HEK293 (cell line): ENCODE data around the gene DIS3L.

Experiments
- GLIS1 ChIP-seq: fragments of 450-650 bp; formaldehyde crosslinking; IDR thresholded peaks from 2 replicates; pipeline ENCODE4 v1.5.1; 2016; ENCODE audit warnings: missing biosample characterization, missing genetic modification characterization
- HIC1 ChIP-seq: fragments of 450-650 bp; formaldehyde crosslinking; IDR thresholded peaks from 2 replicates; pipeline ENCODE4 v1.5.1; 2016; ENCODE audit warnings: missing biosample characterization, missing genetic modification characterization
- IKZF3 ChIP-seq: fragments of 450-650 bp; IDR thresholded peaks from 2 replicates; pipeline ENCODE4 v1.5.0; 2018; ENCODE audit warnings: missing biosample characterization, mild to moderate bottlenecking, missing genetic modification characterization, moderate library complexity
- REPIN1 ChIP-seq: fragments of 450-650 bp; formaldehyde crosslinking; IDR thresholded peaks from 2 replicates; pipeline ENCODE4 v1.5.1; 2017; ENCODE audit warnings: missing biosample characterization, missing genetic modification characterization, low read depth
- SALL2 ChIP-seq: fragments of 450-650 bp; formaldehyde crosslinking; IDR thresholded peaks from 2 replicates; pipeline ENCODE4 v1.5.0; 2017; ENCODE audit warnings: missing biosample characterization, mild to moderate bottlenecking, missing genetic modification characterization, borderline replicate concordance
- SP7 ChIP-seq: fragments of 450-650 bp; formaldehyde crosslinking; IDR thresholded peaks from 2 replicates; pipeline ENCODE4 v1.5.1; 2016; ENCODE audit warnings: missing biosample characterization, missing genetic modification characterization
- YY2 ChIP-seq: fragments of 450-650 bp; formaldehyde crosslinking; IDR thresholded peaks from 2 replicates; pipeline ENCODE4 v1.5.1; 2016; ENCODE audit warnings: missing biosample characterization, missing genetic modification characterization
- ZIC2 ChIP-seq: fragments of 450-650 bp; formaldehyde crosslinking; IDR thresholded peaks from 2 replicates; pipeline ENCODE4 v1.5.1; 2016; ENCODE audit warnings: missing biosample characterization, missing genetic modification characterization
- ZNF10 ChIP-seq: fragments of 450-650 bp; formaldehyde crosslinking; IDR thresholded peaks from 2 replicates; pipeline ENCODE4 v1.5.1; 2017; ENCODE audit warnings: missing biosample characterization, missing genetic modification characterization
- ZNF155 ChIP-seq: fragments of 450-650 bp; formaldehyde crosslinking; IDR thresholded peaks from 2 replicates; pipeline ENCODE4 v1.5.1; 2016; ENCODE audit warnings: missing biosample characterization, missing genetic modification characterization
- ZNF18 ChIP-seq: fragments of 450-650 bp; formaldehyde crosslinking; IDR thresholded peaks from 2 replicates; pipeline ENCODE4 v1.5.1; 2016; ENCODE audit warnings: missing biosample characterization, missing genetic modification characterization
- ZNF2 ChIP-seq: fragments of 450-650 bp; formaldehyde crosslinking; IDR thresholded peaks from 2 replicates; pipeline ENCODE4 v1.5.1; 2016; ENCODE audit warnings: missing biosample characterization, missing genetic modification characterization
- ZNF274 ChIP-seq, 2 experiments: fragments of 200-500 bp in 1 of 2; fragments of 450-650 bp in 1 of 2; sonication (Bioruptor generic) in 1 of 2; formaldehyde crosslinking in 1 of 2; IDR thresholded peaks; 2 replicates each; pipeline versions ENCODE4 v1.5.1 to v1.6.1; 2014 to 2016; ENCODE audit warnings: borderline replicate concordance in 1 of 2, inconsistent platforms in 1 of 2, low read length in 1 of 2, missing biosample characterization in 1 of 2, missing genetic modification characterization in 1 of 2
- ZNF280C ChIP-seq: fragments of 450-650 bp; formaldehyde crosslinking; IDR thresholded peaks from 2 replicates; pipeline ENCODE4 v1.5.1; 2016; ENCODE audit warnings: missing biosample characterization, missing genetic modification characterization
- ZNF366 ChIP-seq: fragments of 450-650 bp; formaldehyde crosslinking; conservative IDR thresholded peaks from 2 replicates; pipeline ENCODE4 v1.5.1; 2016; ENCODE audit warnings: missing biosample characterization, missing genetic modification characterization
- ZNF416 ChIP-seq: fragments of 450-650 bp; formaldehyde crosslinking; IDR thresholded peaks from 2 replicates; pipeline ENCODE4 v1.5.1; 2016; ENCODE audit warnings: missing biosample characterization, missing genetic modification characterization
- ZNF513 ChIP-seq: fragments of 450-650 bp; IDR thresholded peaks from 2 replicates; pipeline ENCODE4 v1.5.1; 2018; ENCODE audit warnings: missing biosample characterization, missing genetic modification characterization
- ZNF571 ChIP-seq: fragments of 450-650 bp; formaldehyde crosslinking; IDR thresholded peaks from 2 replicates; pipeline ENCODE4 v1.5.0; 2017; ENCODE audit warnings: missing biosample characterization, missing genetic modification characterization
- ZNF596 ChIP-seq: fragments of 450-650 bp; IDR thresholded peaks from 2 replicates; pipeline ENCODE4 v1.5.0; 2018; ENCODE audit warnings: missing biosample characterization, mild to moderate bottlenecking, missing genetic modification characterization, moderate library complexity
- ZNF626 ChIP-seq: fragments of 450-650 bp; sonication (Bioruptor Pico); formaldehyde crosslinking; IDR thresholded peaks from 2 replicates; pipeline ENCODE4 v1.5.1; 2018; ENCODE audit warnings: missing biosample characterization, missing genetic modification characterization, inconsistent platforms
- ZNF670 ChIP-seq: fragments of 450-650 bp; formaldehyde crosslinking; IDR thresholded peaks from 2 replicates; pipeline ENCODE4 v1.5.1; 2016; ENCODE audit warnings: missing biosample characterization, missing genetic modification characterization, low read depth
- ZNF707 ChIP-seq: fragments of 450-650 bp; formaldehyde crosslinking; IDR thresholded peaks from 2 replicates; pipeline ENCODE4 v1.5.1; 2016; ENCODE audit warnings: missing biosample characterization, missing genetic modification characterization
- ZNF776 ChIP-seq: fragments of 450-650 bp; formaldehyde crosslinking; IDR thresholded peaks from 2 replicates; pipeline ENCODE4 v1.5.0; 2017; ENCODE audit warnings: missing biosample characterization, missing genetic modification characterization, borderline replicate concordance
- ZNF837 ChIP-seq: fragments of 450-650 bp; formaldehyde crosslinking; IDR thresholded peaks from 2 replicates; pipeline ENCODE4 v1.5.1; 2016; ENCODE audit warnings: missing biosample characterization, missing genetic modification characterization
- ZXDB ChIP-seq: fragments of 450-650 bp; formaldehyde crosslinking; IDR thresholded peaks from 2 replicates; pipeline ENCODE4 v1.5.1; 2016; ENCODE audit warnings: missing biosample characterization, missing genetic modification characterization
- TF ChIP-seq, protein P1 (sequence below): fragments of 450-650 bp; formaldehyde crosslinking; IDR thresholded peaks from 2 replicates; pipeline ENCODE4 v1.5.1; 2016; ENCODE audit warnings: missing biosample characterization, missing genetic modification characterization
- TF ChIP-seq, protein P2 (sequence below): fragments of 450-650 bp; formaldehyde crosslinking; IDR thresholded peaks from 2 replicates; pipeline ENCODE4 v1.5.0; 2017; ENCODE audit warnings: missing biosample characterization, missing genetic modification characterization, borderline replicate concordance

DIS3L gene

DNA sequence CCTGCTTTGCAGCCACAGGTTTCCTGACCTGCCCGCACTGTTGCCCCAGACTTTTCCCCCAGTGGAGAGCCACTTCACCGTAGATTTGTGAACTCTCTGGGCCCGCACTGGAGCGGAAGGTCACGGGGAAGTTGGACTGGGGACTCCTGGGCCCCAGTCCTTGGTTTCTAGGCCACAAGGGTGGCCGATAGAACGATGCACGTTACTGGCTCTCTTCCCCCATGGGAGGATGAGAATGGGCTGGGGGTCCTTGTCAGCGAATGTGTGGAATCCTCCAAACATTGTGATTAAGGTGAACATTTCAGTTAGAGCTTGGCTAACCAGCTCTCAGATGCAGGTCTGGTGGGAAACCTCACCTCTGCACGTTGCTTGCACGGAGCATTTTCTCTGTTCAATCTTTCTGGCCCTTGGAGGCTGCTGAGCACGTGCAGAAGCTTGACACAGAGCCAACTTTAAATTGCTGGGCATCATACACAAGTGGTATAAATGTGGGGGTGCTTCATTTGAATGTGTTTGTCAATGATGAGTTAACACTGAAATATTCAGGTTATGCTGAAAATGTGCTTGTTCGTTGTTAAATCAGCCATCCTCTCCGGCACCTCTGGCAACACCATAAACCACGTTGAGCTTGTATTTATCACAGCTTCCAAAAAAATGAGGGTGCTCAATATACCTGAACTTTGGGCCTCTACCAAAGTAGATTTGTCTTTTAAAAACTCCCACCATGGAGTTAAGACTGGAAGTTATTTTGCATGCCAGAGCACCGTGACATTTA lies 976 bp downstream of the DIS3L start (continued):
- TF ChIP-seq ZNF707 (tag by site-specific recombination) (no peak), ZNF571 (tag by site-specific recombination) (no peak), IKZF3 (tag by site-specific recombination) (no peak), ZNF776 (tag by site-specific recombination) (no peak), REPIN1 (tag by site-specific recombination) (no peak), ZNF2 (tag by site-specific recombination) (peak; percentile 74), ZNF18 (tag by site-specific recombination) (no peak), ZNF670 (tag by site-specific recombination) (no peak), ZXDB (tag by site-specific recombination) (peak; percentile 75), SP7 (tag by site-specific recombination) (peak; percentile 76), GLIS1 (peak; percentile 14), ZNF596 (tag by site-specific recombination) (no peak), ZNF513 (tag by site-specific recombination) (no peak), ZNF10 (no peak), HIC1 (tag by site-specific recombination) (no peak), ZNF274 (IDR thresholded peaks at IDR 0.05; ENCODE audit: low read length) (no peak), ZNF274 (tag by site-specific recombination; IDR thresholded peaks at IDR 0.05; ENCODE audit: borderline replicate concordance) (no peak), YY2 (tag by site-specific recombination) (no peak), ZNF837 (tag by site-specific recombination) (no peak), ZIC2 (tag by site-specific recombination) (no peak), ZNF155 (tag by site-specific recombination) (no peak), ZNF280C (tag by site-specific recombination) (no peak), ZNF626 (no peak), ZNF416 (tag by site-specific recombination) (no peak), ZNF366 (no peak), SALL2 (tag by site-specific recombination) (no peak)
- TF ChIP-seq, protein P1, sequence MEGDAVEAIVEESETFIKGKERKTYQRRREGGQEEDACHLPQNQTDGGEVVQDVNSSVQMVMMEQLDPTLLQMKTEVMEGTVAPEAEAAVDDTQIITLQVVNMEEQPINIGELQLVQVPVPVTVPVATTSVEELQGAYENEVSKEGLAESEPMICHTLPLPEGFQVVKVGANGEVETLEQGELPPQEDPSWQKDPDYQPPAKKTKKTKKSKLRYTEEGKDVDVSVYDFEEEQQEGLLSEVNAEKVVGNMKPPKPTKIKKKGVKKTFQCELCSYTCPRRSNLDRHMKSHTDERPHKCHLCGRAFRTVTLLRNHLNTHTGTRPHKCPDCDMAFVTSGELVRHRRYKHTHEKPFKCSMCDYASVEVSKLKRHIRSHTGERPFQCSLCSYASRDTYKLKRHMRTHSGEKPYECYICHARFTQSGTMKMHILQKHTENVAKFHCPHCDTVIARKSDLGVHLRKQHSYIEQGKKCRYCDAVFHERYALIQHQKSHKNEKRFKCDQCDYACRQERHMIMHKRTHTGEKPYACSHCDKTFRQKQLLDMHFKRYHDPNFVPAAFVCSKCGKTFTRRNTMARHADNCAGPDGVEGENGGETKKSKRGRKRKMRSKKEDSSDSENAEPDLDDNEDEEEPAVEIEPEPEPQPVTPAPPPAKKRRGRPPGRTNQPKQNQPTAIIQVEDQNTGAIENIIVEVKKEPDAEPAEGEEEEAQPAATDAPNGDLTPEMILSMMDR: 0 out of 2 replicates have a peak, but pooled peaks have one; percentile 12
- TF ChIP-seq, protein P2, sequence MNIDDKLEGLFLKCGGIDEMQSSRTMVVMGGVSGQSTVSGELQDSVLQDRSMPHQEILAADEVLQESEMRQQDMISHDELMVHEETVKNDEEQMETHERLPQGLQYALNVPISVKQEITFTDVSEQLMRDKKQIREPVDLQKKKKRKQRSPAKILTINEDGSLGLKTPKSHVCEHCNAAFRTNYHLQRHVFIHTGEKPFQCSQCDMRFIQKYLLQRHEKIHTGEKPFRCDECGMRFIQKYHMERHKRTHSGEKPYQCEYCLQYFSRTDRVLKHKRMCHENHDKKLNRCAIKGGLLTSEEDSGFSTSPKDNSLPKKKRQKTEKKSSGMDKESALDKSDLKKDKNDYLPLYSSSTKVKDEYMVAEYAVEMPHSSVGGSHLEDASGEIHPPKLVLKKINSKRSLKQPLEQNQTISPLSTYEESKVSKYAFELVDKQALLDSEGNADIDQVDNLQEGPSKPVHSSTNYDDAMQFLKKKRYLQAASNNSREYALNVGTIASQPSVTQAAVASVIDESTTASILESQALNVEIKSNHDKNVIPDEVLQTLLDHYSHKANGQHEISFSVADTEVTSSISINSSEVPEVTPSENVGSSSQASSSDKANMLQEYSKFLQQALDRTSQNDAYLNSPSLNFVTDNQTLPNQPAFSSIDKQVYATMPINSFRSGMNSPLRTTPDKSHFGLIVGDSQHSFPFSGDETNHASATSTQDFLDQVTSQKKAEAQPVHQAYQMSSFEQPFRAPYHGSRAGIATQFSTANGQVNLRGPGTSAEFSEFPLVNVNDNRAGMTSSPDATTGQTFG (tag by site-specific recombination): no peak
